ENCODE results near the gene TRAF2.

DNA sequence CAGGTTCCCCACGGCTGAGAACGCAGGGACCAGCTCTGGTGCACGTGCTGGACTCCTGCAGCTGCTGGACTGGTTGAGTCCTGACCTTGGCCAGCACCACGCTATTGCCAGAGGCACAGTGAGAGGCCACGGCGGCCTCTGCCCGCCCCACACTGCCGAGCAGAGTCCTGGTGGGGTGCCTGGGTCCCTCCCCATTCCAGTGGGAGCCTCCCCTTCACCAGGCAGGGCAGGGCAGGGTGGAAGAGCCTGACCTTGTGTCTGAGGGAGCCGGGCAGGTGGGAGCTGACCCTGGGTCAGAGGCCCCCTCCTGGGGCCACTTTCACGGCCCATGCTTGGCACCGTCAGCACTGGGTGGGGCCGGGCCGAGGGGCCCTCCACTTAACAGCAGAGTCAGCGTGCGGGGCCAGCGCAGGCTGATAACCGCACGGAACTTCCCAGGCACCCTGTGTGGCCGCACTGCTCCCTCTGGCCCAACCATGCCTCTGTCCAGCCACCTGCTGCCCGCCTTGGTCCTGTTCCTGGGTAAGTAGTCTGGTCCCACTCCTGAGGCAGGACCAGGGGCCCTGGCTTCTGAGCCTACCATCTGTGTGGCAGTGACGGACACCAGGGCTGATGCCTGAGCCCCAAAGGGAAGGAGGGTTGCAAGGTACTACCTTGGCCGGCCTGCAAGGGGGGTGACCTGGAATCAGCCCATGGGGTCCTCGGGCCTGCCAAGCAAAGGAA, 34.2 kb upstream of the TRAF2 start, which contains the start of gene MAMDC4:
- no peak for TF ChIP-seq POLR2AphosphoS5 (IDR thresholded peaks at IDR 0.05; ENCODE audit: low read depth)
- TF ChIP-seq, protein P1, sequence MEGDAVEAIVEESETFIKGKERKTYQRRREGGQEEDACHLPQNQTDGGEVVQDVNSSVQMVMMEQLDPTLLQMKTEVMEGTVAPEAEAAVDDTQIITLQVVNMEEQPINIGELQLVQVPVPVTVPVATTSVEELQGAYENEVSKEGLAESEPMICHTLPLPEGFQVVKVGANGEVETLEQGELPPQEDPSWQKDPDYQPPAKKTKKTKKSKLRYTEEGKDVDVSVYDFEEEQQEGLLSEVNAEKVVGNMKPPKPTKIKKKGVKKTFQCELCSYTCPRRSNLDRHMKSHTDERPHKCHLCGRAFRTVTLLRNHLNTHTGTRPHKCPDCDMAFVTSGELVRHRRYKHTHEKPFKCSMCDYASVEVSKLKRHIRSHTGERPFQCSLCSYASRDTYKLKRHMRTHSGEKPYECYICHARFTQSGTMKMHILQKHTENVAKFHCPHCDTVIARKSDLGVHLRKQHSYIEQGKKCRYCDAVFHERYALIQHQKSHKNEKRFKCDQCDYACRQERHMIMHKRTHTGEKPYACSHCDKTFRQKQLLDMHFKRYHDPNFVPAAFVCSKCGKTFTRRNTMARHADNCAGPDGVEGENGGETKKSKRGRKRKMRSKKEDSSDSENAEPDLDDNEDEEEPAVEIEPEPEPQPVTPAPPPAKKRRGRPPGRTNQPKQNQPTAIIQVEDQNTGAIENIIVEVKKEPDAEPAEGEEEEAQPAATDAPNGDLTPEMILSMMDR (IDR thresholded peaks at IDR 0.05; ENCODE audit: insufficient read depth, low read length), result no peak
